Measurements from ENCODE around the gene IRF4. TPM values are rescaled to one million over a fixed set of nuclear protein-coding genes. Genes with fewer than 3 reads are reported as not detected.

Gene IRF4
- polyA plus RNA-seq, 1 of the 3 experiments (the other 2 are of a cell fraction) = not detected

DNA sequence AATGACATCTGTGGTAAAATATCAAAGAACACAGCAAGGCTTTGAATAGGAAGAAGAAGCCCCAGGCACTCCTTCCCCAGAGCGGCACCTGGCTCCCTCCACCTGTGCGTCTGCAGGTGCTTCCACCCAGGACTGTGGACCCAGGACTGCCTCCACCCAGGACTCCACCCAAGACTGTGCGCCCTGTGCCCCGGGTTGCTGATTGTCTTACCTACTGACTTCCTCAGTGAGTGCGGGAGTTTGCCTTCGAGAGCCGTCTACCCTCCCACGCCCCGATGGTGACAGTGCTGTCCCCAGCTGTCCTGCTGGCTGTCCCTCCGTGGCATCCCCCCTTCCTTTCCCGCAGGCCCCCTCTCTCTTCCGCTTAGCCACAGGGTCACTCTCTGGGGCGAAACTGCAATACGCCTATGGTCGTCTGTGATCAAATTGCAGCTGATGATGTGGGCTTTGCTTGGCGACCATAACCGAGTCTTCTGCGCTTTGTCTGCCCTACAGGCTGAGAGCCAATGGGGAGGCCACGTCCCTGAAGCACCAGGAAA is 52.1 kb downstream of the IRF4 start:
- H3K36me3 ChIP-seq (replicated peaks in 1 of 2; ENCODE audit: control insufficient read depth in 1 of 2, insufficient read depth in 2 of 2, low read length in 1 of 2) = no peaks in the 10 kb centered on the region
- H2AFZ ChIP-seq (ENCODE audit: low read depth) = no peak overlapping the region
- no peak for DNase-seq
- peaks cover 87% of the 10 kb centered on the region; the same call in 1 of the 2 replicates for H3K27me3 ChIP-seq (ENCODE audit: insufficient read depth)
- no peaks in the 10 kb centered on the region for H3F3A ChIP-seq (replicated peaks; ENCODE audit: insufficient read depth)
- no peak overlapping the region for H3K9ac ChIP-seq
- H3K9me2 ChIP-seq = no peaks in the 10 kb centered on the region
- no peaks in the 10 kb centered on the region for H3K4me1 ChIP-seq (ENCODE audit: control insufficient read depth in 1 of 2, insufficient read depth in 2 of 2, low read depth in 1 of 2, low read length in 1 of 2)
- POLR2A ChIA-PET = no interaction called here
- WGBS (ENCODE audit: low lambda C conversion rate) = 12% methylated on average over 15 of the region's 19 CpGs
- no peak for TF ChIP-seq CHD2 (IDR thresholded peaks at IDR 0.05; ENCODE audit: low read length, partially characterized antibody)
- TF ChIP-seq, protein P1, sequence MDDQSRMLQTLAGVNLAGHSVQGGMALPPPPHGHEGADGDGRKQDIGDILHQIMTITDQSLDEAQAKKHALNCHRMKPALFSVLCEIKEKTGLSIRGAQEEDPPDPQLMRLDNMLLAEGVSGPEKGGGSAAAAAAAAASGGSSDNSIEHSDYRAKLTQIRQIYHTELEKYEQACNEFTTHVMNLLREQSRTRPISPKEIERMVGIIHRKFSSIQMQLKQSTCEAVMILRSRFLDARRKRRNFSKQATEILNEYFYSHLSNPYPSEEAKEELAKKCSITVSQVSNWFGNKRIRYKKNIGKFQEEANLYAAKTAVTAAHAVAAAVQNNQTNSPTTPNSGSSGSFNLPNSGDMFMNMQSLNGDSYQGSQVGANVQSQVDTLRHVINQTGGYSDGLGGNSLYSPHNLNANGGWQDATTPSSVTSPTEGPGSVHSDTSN (IDR thresholded peaks at IDR 0.05) = no peak
- TF ChIP-seq, protein P2, sequence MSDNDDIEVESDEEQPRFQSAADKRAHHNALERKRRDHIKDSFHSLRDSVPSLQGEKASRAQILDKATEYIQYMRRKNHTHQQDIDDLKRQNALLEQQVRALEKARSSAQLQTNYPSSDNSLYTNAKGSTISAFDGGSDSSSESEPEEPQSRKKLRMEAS (IDR thresholded peaks at IDR 0.05; ENCODE audit: low read depth) = no peak
- no peak for TF ChIP-seq RAD21 (IDR thresholded peaks at IDR 0.05; ENCODE audit: low read length)
- no peak for TF ChIP-seq TCF12 (IDR thresholded peaks at IDR 0.05)
- TF ChIP-seq NFIC (IDR thresholded peaks at IDR 0.05; ENCODE audit: borderline replicate concordance) = no peak
- TF ChIP-seq, protein P3, sequence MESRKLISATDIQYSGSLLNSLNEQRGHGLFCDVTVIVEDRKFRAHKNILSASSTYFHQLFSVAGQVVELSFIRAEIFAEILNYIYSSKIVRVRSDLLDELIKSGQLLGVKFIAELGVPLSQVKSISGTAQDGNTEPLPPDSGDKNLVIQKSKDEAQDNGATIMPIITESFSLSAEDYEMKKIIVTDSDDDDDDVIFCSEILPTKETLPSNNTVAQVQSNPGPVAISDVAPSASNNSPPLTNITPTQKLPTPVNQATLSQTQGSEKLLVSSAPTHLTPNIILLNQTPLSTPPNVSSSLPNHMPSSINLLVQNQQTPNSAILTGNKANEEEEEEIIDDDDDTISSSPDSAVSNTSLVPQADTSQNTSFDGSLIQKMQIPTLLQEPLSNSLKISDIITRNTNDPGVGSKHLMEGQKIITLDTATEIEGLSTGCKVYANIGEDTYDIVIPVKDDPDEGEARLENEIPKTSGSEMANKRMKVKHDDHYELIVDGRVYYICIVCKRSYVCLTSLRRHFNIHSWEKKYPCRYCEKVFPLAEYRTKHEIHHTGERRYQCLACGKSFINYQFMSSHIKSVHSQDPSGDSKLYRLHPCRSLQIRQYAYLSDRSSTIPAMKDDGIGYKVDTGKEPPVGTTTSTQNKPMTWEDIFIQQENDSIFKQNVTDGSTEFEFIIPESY (IDR thresholded peaks at IDR 0.05; ENCODE audit: borderline replicate concordance, low read depth) = no peak
- TF ChIP-seq JUND (IDR thresholded peaks at IDR 0.05) = no peak
- no peak for TF ChIP-seq ELF1 (IDR thresholded peaks at IDR 0.05)
- no peak for TF ChIP-seq RFX5 (IDR thresholded peaks at IDR 0.05; ENCODE audit: low read length)
- no peak for TF ChIP-seq TEAD4 (IDR thresholded peaks at IDR 0.05; ENCODE audit: borderline replicate concordance, insufficient read depth)
- no peak for TF ChIP-seq POLR2AphosphoS5 (IDR thresholded peaks at IDR 0.05; ENCODE audit: low read depth, low read length)
- TF ChIP-seq MXI1 (IDR thresholded peaks at IDR 0.05; ENCODE audit: low read depth, low read length) = no peak
- no peak for TF ChIP-seq FOXM1 (IDR thresholded peaks at IDR 0.05; ENCODE audit: low read depth)
- H3K4me2 ChIP-seq = no peak overlapping the region
- no peak overlapping the region for H3K4me3 ChIP-seq (ENCODE audit: low read depth in 2 of 2, low read length in 1 of 2)
- CTCF ChIA-PET = no interaction called here
- no peaks in the 10 kb centered on the region for H4K20me1 ChIP-seq (ENCODE audit: insufficient read depth)
- H3K9me3 ChIP-seq = no peaks in the 10 kb centered on the region
- H3K79me2 ChIP-seq (ENCODE audit: insufficient read depth) = no peaks in the 10 kb centered on the region
- no peak overlapping the region for H3K27ac ChIP-seq (ENCODE audit: low read depth in 2 of 2, low read length in 1 of 2)

DNA sequence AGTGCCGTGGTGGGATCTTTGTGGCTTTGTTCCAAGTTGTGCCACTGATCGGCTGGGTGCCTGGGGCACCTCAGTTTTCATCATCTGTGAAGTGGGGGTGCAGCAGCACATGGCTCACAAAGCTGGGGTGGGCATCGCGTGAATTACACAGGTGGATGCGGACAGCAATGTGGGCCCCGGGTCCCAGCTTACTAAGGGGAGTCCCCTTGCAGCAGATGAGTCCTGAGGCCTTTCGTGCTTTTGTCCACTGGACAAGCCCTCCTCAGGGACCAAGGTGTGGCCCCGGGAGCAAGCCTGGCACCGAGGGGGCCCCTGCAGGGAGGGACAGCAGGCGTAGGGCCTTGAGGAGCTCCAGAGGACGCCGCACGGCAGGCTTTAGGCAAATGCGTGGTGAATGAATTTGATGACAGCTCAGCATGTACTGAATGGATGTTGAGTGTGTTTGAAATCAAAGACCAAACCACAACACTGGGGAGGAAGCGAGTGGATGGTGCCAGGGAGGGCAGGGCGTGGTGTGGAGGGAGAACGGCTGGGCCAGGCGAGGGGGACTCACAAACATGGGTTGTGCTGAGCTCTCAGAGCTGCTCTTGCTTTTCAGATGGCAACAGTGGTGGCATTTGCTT is 53.2 kb downstream of the IRF4 start:
- no peaks in the 10 kb centered on the region for H4K20me1 ChIP-seq (ENCODE audit: insufficient read depth)
- no peak overlapping the region for H3K27ac ChIP-seq (ENCODE audit: low read depth in 2 of 2, low read length in 1 of 2)
- CTCF ChIA-PET = no interaction called here
- no peaks in the 10 kb centered on the region for H3K4me1 ChIP-seq (ENCODE audit: control insufficient read depth in 1 of 2, insufficient read depth in 2 of 2, low read depth in 1 of 2, low read length in 1 of 2)
- no peak for DNase-seq
- H2AFZ ChIP-seq (ENCODE audit: low read depth) = no peak overlapping the region
- no peaks in the 10 kb centered on the region for H3K9me2 ChIP-seq
- no peak overlapping the region for H3K9ac ChIP-seq
- no peaks in the 10 kb centered on the region for H3K9me3 ChIP-seq
- no peak overlapping the region for H3K4me2 ChIP-seq
- no peaks in the 10 kb centered on the region for H3K36me3 ChIP-seq (replicated peaks in 1 of 2; ENCODE audit: control insufficient read depth in 1 of 2, insufficient read depth in 2 of 2, low read length in 1 of 2)
- no peaks in the 10 kb centered on the region for H3K79me2 ChIP-seq (ENCODE audit: insufficient read depth)
- no peaks in the 10 kb centered on the region for H3F3A ChIP-seq (replicated peaks; ENCODE audit: insufficient read depth)
- 38% methylated on average over 13 of the region's 18 CpGs for WGBS (ENCODE audit: low lambda C conversion rate)
- peaks cover 79% of the 10 kb centered on the region; the same call in 1 of the 2 replicates for H3K27me3 ChIP-seq (ENCODE audit: insufficient read depth)
- no peak overlapping the region for H3K4me3 ChIP-seq (ENCODE audit: low read depth in 2 of 2, low read length in 1 of 2)
- POLR2A ChIA-PET = no interaction called here
- TF ChIP-seq, protein P4, sequence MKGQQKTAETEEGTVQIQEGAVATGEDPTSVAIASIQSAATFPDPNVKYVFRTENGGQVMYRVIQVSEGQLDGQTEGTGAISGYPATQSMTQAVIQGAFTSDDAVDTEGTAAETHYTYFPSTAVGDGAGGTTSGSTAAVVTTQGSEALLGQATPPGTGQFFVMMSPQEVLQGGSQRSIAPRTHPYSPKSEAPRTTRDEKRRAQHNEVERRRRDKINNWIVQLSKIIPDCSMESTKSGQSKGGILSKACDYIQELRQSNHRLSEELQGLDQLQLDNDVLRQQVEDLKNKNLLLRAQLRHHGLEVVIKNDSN (IDR thresholded peaks at IDR 0.05; ENCODE audit: borderline replicate concordance, low read depth) = no peak
- TF ChIP-seq GATA2 (CRISPR knock-in tag; IDR thresholded peaks at IDR 0.05) = no peak
- TF ChIP-seq MEF2A (IDR thresholded peaks at IDR 0.05; ENCODE audit: borderline replicate concordance, low read depth) = no peak
- no peak for TF ChIP-seq SIN3A (IDR thresholded peaks at IDR 0.05; ENCODE audit: borderline replicate concordance, low read depth, low read length)
- TF ChIP-seq, protein P5, sequence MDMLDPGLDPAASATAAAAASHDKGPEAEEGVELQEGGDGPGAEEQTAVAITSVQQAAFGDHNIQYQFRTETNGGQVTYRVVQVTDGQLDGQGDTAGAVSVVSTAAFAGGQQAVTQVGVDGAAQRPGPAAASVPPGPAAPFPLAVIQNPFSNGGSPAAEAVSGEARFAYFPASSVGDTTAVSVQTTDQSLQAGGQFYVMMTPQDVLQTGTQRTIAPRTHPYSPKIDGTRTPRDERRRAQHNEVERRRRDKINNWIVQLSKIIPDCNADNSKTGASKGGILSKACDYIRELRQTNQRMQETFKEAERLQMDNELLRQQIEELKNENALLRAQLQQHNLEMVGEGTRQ (IDR thresholded peaks at IDR 0.05; ENCODE audit: borderline replicate concordance, low read depth, low read length) = no peak
- TF ChIP-seq, protein P1 (IDR thresholded peaks at IDR 0.05) = no peak
- no peak for TF ChIP-seq FOSL2 (IDR thresholded peaks at IDR 0.05; ENCODE audit: borderline replicate concordance, low read depth)

All from SK-N-SH (cell line).